ENCODE results near the gene CATSPER3.

CATSPER3 gene

DNA sequence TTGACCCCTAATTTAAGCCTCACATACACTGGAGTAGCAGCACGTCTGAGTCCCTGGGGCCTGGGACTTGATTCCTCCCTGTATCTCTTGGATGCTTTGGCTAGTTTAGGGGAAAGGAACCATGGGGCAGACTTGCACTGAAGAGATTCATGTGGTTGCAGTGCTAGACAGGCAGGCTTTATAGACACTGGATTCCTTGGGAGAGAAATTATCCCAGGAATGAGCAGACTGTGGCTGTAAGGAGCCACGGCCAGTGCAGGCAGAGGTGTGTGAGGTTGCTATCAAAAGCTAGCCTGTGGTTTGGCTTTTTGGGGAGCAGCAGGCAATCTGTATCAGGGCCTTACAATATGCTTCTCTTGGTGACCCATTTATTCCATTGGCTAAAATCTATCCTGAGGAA is 86.8 kb downstream of the CATSPER3 start:
- DNase-seq (ENCODE audit: extremely low spot score): no peak
- TF ChIP-seq, protein P1, sequence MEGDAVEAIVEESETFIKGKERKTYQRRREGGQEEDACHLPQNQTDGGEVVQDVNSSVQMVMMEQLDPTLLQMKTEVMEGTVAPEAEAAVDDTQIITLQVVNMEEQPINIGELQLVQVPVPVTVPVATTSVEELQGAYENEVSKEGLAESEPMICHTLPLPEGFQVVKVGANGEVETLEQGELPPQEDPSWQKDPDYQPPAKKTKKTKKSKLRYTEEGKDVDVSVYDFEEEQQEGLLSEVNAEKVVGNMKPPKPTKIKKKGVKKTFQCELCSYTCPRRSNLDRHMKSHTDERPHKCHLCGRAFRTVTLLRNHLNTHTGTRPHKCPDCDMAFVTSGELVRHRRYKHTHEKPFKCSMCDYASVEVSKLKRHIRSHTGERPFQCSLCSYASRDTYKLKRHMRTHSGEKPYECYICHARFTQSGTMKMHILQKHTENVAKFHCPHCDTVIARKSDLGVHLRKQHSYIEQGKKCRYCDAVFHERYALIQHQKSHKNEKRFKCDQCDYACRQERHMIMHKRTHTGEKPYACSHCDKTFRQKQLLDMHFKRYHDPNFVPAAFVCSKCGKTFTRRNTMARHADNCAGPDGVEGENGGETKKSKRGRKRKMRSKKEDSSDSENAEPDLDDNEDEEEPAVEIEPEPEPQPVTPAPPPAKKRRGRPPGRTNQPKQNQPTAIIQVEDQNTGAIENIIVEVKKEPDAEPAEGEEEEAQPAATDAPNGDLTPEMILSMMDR (IDR thresholded peaks at IDR 0.05; ENCODE audit: control extremely low read depth, extremely low read depth, low read depth, missing control alignments): no peak
- ChIA-PET POLR2A (no interaction called here), CTCF (no interaction called here)

DNA sequence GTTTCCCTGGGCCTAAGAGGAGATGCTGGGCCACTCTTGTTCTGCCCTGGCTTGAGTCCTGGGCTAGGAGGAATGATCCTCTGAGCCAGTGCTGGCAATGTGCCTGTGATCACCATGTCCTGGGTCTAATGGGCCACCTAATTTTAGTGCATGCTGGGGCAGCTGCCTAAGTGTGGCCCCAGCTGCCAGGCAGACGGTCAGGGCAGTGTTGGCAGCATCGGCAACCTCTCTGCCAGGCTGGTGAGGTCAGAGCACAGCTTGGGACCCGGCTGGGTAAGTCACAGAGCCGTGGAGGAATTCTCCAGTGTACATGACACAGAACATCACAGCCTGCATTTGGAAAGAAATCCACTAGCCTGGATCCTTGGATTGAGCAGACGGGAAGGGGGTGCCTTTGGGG is 87.7 kb downstream of the CATSPER3 start:
- TF ChIP-seq, protein P1 (IDR thresholded peaks at IDR 0.05; ENCODE audit: control extremely low read depth, extremely low read depth, low read depth, missing control alignments): no peak
- POLR2A ChIA-PET: no interaction called here
- DNase-seq (ENCODE audit: extremely low spot score): no peak
- CTCF ChIA-PET: no interaction called here

GRCh38 chr5:135056316-135057030 is 88.8 kb downstream of the CATSPER3 start:
- TF ChIP-seq, protein P1 (IDR thresholded peaks at IDR 0.05; ENCODE audit: control extremely low read depth, extremely low read depth, low read depth, missing control alignments): no peak
- no peak for DNase-seq (ENCODE audit: extremely low spot score)
- CTCF ChIA-PET: no interaction called here
- POLR2A ChIA-PET: no interaction called here

DNA sequence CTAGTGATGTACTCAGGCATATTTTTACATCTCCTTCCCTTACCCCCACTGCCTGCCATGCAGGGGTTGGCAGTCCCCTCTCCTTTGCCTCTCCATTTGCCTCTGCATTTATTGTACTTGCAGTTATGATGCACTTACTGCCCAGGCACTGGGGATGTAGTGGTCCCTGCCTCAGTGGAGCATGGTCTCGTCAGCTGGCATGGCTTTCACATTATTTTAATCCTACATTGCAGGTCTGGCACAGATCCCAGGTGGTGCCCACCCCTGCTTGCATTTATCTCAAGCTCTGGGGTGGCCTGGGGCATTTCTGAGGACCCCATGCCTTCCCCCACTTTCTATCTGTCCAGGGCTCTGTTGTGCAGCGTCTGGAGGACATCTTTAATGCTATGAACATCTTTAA is 89.5 kb downstream of the CATSPER3 start:
- TF ChIP-seq, protein P1 (IDR thresholded peaks at IDR 0.05; ENCODE audit: control extremely low read depth, extremely low read depth, low read depth, missing control alignments): no peak
- POLR2A ChIA-PET: no interaction called here
- DNase-seq (ENCODE audit: extremely low spot score): no peak
- CTCF ChIA-PET: no interaction called here

- CTCF ChIA-PET: no interaction called here
- no peak for DNase-seq (ENCODE audit: extremely low spot score)
- POLR2A ChIA-PET: no interaction called here
- TF ChIP-seq, protein P1 (IDR thresholded peaks at IDR 0.05; ENCODE audit: control extremely low read depth, extremely low read depth, low read depth, missing control alignments): no peak
Measured at GRCh38 chr5:135058331-135058732, 90.6 kb downstream of the CATSPER3 start.

DNA sequence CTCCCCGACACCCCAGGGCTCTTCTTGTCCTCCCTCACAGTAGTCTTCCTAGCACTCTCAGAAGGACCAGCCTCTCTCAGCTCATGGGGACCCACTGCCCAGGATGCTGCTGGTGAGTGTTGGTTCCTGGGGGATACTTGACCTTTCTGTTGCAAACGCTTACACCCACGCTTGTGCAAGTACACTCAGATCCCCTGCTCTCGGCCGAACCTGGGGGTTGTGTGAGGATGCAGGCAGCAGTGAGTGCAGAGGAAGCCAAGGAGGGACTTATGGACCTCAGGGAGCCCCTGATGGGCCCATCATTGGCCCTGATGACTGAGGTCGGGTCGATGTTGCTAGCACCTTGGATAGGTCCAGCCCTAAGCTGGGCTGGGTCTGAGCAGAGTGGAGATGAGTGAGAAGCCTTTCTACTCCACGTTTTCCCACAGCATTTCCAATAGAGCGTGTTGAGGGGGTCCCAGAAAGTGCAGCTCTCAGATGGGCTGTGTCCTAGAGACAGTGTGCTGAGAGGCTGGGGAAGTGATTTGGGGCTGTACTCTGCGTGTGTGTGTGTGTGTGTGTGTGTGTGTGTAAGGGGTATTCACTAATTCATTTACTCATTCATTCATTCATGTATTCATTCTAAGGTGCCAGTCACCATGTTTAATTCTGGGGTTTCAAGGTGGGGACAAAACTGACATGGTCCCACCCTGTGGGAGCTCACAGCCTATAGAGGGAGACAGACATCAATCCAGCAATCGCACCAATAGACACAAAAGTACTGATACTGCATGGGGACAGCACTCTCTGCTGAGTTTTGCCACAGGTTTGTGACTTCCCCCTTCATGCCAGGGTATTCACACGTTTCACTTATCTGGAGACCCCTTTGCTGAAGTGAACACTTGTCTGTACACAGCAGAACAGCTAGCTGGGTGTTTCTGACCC is 91.6 kb downstream of the CATSPER3 start:
- POLR2A ChIA-PET: no interaction called here
- CTCF ChIA-PET: interaction anchor here (0.8 to 1.3 kb wide), 2 partner anchors 11 to 42 kb away, joined by 3 read pairs; no protein-coding TSS in a partner anchor
- DNase-seq (ENCODE audit: extremely low spot score): no peak
- TF ChIP-seq, protein P1 (IDR thresholded peaks at IDR 0.05; ENCODE audit: control extremely low read depth, extremely low read depth, low read depth, missing control alignments): no peak
